HepG2 (cell line): ENCODE results near the gene RDH14. TPM values are rescaled to one million over a fixed set of nuclear protein-coding genes. Genes with fewer than 3 reads are reported as not detected.

Experiments
- GZF1 ChIP-seq: sonication (generic); formaldehyde crosslinking; IDR thresholded peaks from 2 replicates; pipeline ENCODE4 v1.5.1; 2020; ENCODE audit warnings: mild to moderate bottlenecking, missing genetic modification reagents
- MTERF4 ChIP-seq: sonication (generic); formaldehyde crosslinking; IDR thresholded peaks from 2 replicates; pipeline ENCODE4 v1.8.0; 2023; ENCODE audit warnings: mild to moderate bottlenecking, missing genetic modification reagents
- NAIF1 ChIP-seq: sonication (generic); formaldehyde crosslinking; IDR thresholded peaks from 2 replicates; pipeline ENCODE4 v1.5.0; 2020; ENCODE audit warnings: mild to moderate bottlenecking, missing genetic modification reagents, borderline replicate concordance
- PHF21A ChIP-seq: sonication (generic); formaldehyde crosslinking; IDR thresholded peaks from 2 replicates; pipeline ENCODE4 v1.5.0; 2020; ENCODE audit warnings: mild to moderate bottlenecking, missing genetic modification reagents
- SMAD9 ChIP-seq: sonication (generic); formaldehyde crosslinking; IDR thresholded peaks from 2 replicates; pipeline ENCODE4 v1.5.1; 2020; ENCODE audit warnings: mild to moderate bottlenecking, missing genetic modification reagents
- SNAPC4 ChIP-seq: sonication (generic); formaldehyde crosslinking; IDR thresholded peaks from 2 replicates; pipeline ENCODE4 v1.4.0; 2020; ENCODE audit warnings: mild to moderate bottlenecking, missing genetic modification reagents
- SOX5 ChIP-seq: IDR thresholded peaks from 2 replicates; pipeline ENCODE4 v1.6.1; 2016; ENCODE audit warnings: borderline replicate concordance
- SP2 ChIP-seq: sonication (generic); formaldehyde crosslinking; IDR thresholded peaks from 2 replicates; pipeline ENCODE4 v1.5.1; 2020; ENCODE audit warnings: mild to moderate bottlenecking, missing genetic modification reagents
- THAP11 ChIP-seq: IDR thresholded peaks from 2 replicates; pipeline ENCODE4 v1.6.1; 2016; ENCODE audit warnings: missing biosample characterization, missing genetic modification reagents
- THAP8 ChIP-seq: sonication (generic); formaldehyde crosslinking; IDR thresholded peaks from 2 replicates; pipeline ENCODE4 v1.5.1; 2020; ENCODE audit warnings: missing genetic modification reagents, mild to moderate bottlenecking, borderline replicate concordance
- TIGD3 ChIP-seq: sonication (generic); formaldehyde crosslinking; IDR thresholded peaks from 2 replicates; pipeline ENCODE4 v1.5.1; 2020; ENCODE audit warnings: mild to moderate bottlenecking, missing genetic modification reagents, borderline replicate concordance
- ZKSCAN1 ChIP-seq: fragments of 150-350 bp; IDR thresholded peaks from 2 replicates; pipeline ENCODE4 v1.6.1; 2014; ENCODE audit warnings: low read length
- ZMAT3 ChIP-seq: sonication (generic); formaldehyde crosslinking; conservative IDR thresholded peaks from 2 replicates; pipeline ENCODE4 v1.7.0; 2021; ENCODE audit warnings: missing genetic modification reagents
- ZNF10 ChIP-seq: sonication (generic); formaldehyde crosslinking; IDR thresholded peaks from 2 replicates; pipeline ENCODE4 v1.4.0; 2020; ENCODE audit warnings: mild to moderate bottlenecking, low read depth, missing genetic modification reagents, borderline replicate concordance
- ZNF101 ChIP-seq: sonication (generic); formaldehyde crosslinking; IDR thresholded peaks from 2 replicates; pipeline ENCODE4 v1.4.0; 2020; ENCODE audit warnings: mild to moderate bottlenecking, low read depth, missing genetic modification reagents, borderline replicate concordance
- ZNF180 ChIP-seq: sonication (generic); formaldehyde crosslinking; IDR thresholded peaks from 2 replicates; pipeline ENCODE4 v1.4.0; 2020; ENCODE audit warnings: low read depth, missing genetic modification reagents, borderline replicate concordance
- ZNF430 ChIP-seq: sonication (generic); formaldehyde crosslinking; IDR thresholded peaks from 2 replicates; pipeline ENCODE4 v1.9.0; 2021; ENCODE audit warnings: mild to moderate bottlenecking, missing genetic modification reagents
- ZNF607 ChIP-seq: sonication (generic); formaldehyde crosslinking; IDR thresholded peaks from 2 replicates; pipeline ENCODE4 v1.5.1; 2020; ENCODE audit warnings: missing genetic modification reagents, mild to moderate bottlenecking, borderline replicate concordance
- ZNF746 ChIP-seq: sonication (generic); formaldehyde crosslinking; IDR thresholded peaks from 2 replicates; pipeline ENCODE4 v1.8.0; 2022; ENCODE audit warnings: mild to moderate bottlenecking, missing genetic modification reagents
- ZNF780A ChIP-seq: sonication (generic); formaldehyde crosslinking; IDR thresholded peaks from 2 replicates; pipeline ENCODE4 v1.8.0; 2022; ENCODE audit warnings: mild to moderate bottlenecking, missing genetic modification reagents, moderate library complexity
- ZNF790 ChIP-seq: sonication (generic); formaldehyde crosslinking; IDR thresholded peaks from 2 replicates; pipeline ENCODE4 v1.8.0; 2022; ENCODE audit warnings: missing genetic modification reagents, mild to moderate bottlenecking, borderline replicate concordance
- ZNF879 ChIP-seq: sonication (generic); formaldehyde crosslinking; IDR thresholded peaks from 2 replicates; pipeline ENCODE4 v1.8.1; 2023; ENCODE audit warnings: missing genetic modification reagents
- polyA plus RNA-seq, 8 experiments: library from polyadenylated mRNA; depleted of rRNA in 3 of 8; stranded (reverse) in 7 of 8; unstranded in 1 of 8; fragments of >200 nt; fragmentation: Illumina TruSeq in 4 of 8; extraction: Trizol in 4 of 8; gene quantifications; 2 replicates each; pipeline versions ENCODE4 v1.2.1 to v1.2.3, GENCODE V29; 2011 to 2016; ENCODE audit warnings: low read depth in 4 of 8, missing spikeins in 1 of 8, mixed read lengths in 1 of 8; ENCODE audit not compliant: insufficient read depth in 1 of 8
- total RNA-seq, 5 experiments: library from RNA; depleted of rRNA; stranded (reverse); fragments of >200 nt; fragmentation: Illumina TruSeq; extraction: Trizol; gene quantifications; 2 replicates each; pipeline ENCODE4 v1.2.3, GENCODE V29; 2016; ENCODE audit warnings: low read depth in 1 of 5

The RDH14 gene
- total and polyA plus RNA-seq, 2 of the 13 experiments (the other 11 are each of a cell fraction or from before 2014, with no cell fraction given), result 27.4 to 39.9 TPM

- no peak for TF ChIP-seq ZNF879 (CRISPR knock-in tag)
- TF ChIP-seq ZNF780A, result no peak
- TF ChIP-seq ZNF746 (CRISPR knock-in tag), result peak; percentile 51; the same call in 1 of the 2 replicates
- peak; percentile 99 for TF ChIP-seq THAP11 (CRISPR knock-in tag)
- peak; percentile 76 for TF ChIP-seq SP2 (CRISPR knock-in tag)
- no peak for TF ChIP-seq ZNF180 (CRISPR knock-in tag)
- TF ChIP-seq PHF21A, result peak; percentile 62; the same call in 1 of the 2 replicates
- TF ChIP-seq ZNF101, result no peak
- TF ChIP-seq MTERF4 (CRISPR knock-in tag), result peak; percentile 80
- TF ChIP-seq THAP8 (CRISPR knock-in tag), result no peak
- no peak for TF ChIP-seq SMAD9 (CRISPR knock-in tag)
- TF ChIP-seq GZF1 (CRISPR knock-in tag), result peak; percentile 34; the same call in 1 of the 2 replicates
- no peak for TF ChIP-seq TIGD3 (CRISPR knock-in tag)
- no peak for TF ChIP-seq ZKSCAN1
- no peak; the same call in 1 of the 2 replicates for TF ChIP-seq ZMAT3 (CRISPR knock-in tag)
- TF ChIP-seq ZNF790 (CRISPR knock-in tag), result peak; percentile 97; the same call in 1 of the 2 replicates
- peak; percentile 78 for TF ChIP-seq ZNF607
- peak; percentile 78; the same call in 1 of the 2 replicates for TF ChIP-seq NAIF1
- no peak for TF ChIP-seq ZNF10 (CRISPR knock-in tag)
- TF ChIP-seq SNAPC4 (CRISPR knock-in tag), result no peak
- no peak; the same call in 1 of the 2 replicates for TF ChIP-seq SOX5 (CRISPR knock-in tag)
- TF ChIP-seq ZNF430, result peak; percentile 88
Measured at GRCh38 chr2:18560031-18560796, at the start of gene RDH14 (continued).
